ENCODE measurements around the gene CYP19A1. TPM values are rescaled to one million over a fixed set of nuclear protein-coding genes. Genes with fewer than 3 reads are reported as not detected.
"Not testable (repeated sequence)": the region's sequence is repeated elsewhere in the genome, so short reads cannot be mapped to it uniquely, and the experiment has no call there.

CYP19A1 gene
- total RNA-seq, 1 donor from 2014 or later, result 0.49 TPM

GRCh38 chr15:51289290-51289689 is 49.1 kb downstream of the CYP19A1 start:
- no peak for DNase-seq

GRCh38 chr15:51288143-51289065 is 50.0 kb downstream of the CYP19A1 start:
- DNase-seq, result no peak

- DNase-seq, result no peak
Measured at GRCh38 chr15:51286816-51287215, 51.6 kb downstream of the CYP19A1 start.

GRCh38 chr15:51285399-51285798 is 53.0 kb downstream of the CYP19A1 start:
- peak; percentile 29 for DNase-seq

GRCh38 chr15:51284871-51285270 is 53.5 kb downstream of the CYP19A1 start:
- no peak for DNase-seq

GRCh38 chr15:51283026-51283425 is 55.4 kb downstream of the CYP19A1 start:
- DNase-seq, result no peak

GRCh38 chr15:51282241-51282640 is 56.2 kb downstream of the CYP19A1 start:
- DNase-seq, result not testable (repeated sequence)

GRCh38 chr15:51281368-51281967 is 56.9 kb downstream of the CYP19A1 start:
- no peak for DNase-seq

GRCh38 chr15:51280838-51281237 is 57.6 kb downstream of the CYP19A1 start:
- DNase-seq, result no peak

- DNase-seq, result no peak
Measured at GRCh38 chr15:51279391-51279790, 59.0 kb downstream of the CYP19A1 start.

GRCh38 chr15:51277101-51277500 is 61.3 kb downstream of the CYP19A1 start:
- DNase-seq, result no peak

GRCh38 chr15:51274956-51275355 is 63.4 kb downstream of the CYP19A1 start:
- no peak for DNase-seq

GRCh38 chr15:51270706-51271105 is 67.7 kb downstream of the CYP19A1 start:
- no peak for DNase-seq

GRCh38 chr15:51269496-51269895 is 68.9 kb downstream of the CYP19A1 start:
- no peak for DNase-seq

GRCh38 chr15:51267703-51268083 is 70.7 kb downstream of the CYP19A1 start:
- DNase-seq, result no peak

- DNase-seq, result no peak
Measured at GRCh38 chr15:51267051-51267702, 71.2 kb downstream of the CYP19A1 start.

GRCh38 chr15:51266656-51267050 is 71.7 kb downstream of the CYP19A1 start:
- no peak for DNase-seq

GRCh38 chr15:51265037-51265555 is 73.3 kb downstream of the CYP19A1 start:
- no peak for DNase-seq

- DNase-seq, result no peak
Measured at GRCh38 chr15:51263726-51264125, 74.7 kb downstream of the CYP19A1 start.

GRCh38 chr15:51263116-51263515 is 75.3 kb downstream of the CYP19A1 start:
- no peak for DNase-seq

- no peak for DNase-seq
Measured at GRCh38 chr15:51262463-51262862, 75.9 kb downstream of the CYP19A1 start.

- not testable (repeated sequence) for DNase-seq
Measured at GRCh38 chr15:51261113-51261512, 77.3 kb downstream of the CYP19A1 start.

- no peak for DNase-seq
Measured at GRCh38 chr15:51260202-51260601, 78.2 kb downstream of the CYP19A1 start.

Data from skin of body (tissue), 2 donors.